Measurements from ENCODE around the gene KANK4. TPM values are rescaled to one million over a fixed set of nuclear protein-coding genes. Genes with fewer than 3 reads are reported as not detected.

KANK4 gene
- total RNA-seq, 4 donors from 2014 or later, result 0.16 TPM; not detected in 3

DNA sequence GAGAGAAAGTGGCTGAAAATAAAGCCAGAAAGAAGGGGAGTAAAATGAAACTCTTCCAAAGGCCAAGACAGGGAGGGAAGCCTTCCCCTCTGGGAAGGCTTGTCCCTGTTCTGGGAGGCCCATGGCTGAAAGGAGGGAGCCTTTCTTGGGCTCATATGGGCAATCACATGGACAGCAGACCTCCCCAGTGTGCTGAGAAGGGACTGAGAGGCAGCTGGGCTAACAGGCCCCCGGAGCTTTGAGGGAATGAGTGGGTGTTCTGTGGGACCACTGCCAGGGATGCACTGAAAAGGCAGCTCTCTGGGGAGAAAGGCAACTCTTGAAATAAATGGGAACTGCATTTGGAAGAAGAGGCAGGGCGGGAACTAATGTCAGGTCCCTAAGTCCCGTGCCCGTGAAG, 39.1 kb downstream of the KANK4 start:
- intact Hi-C loops (cut with DNase I; ENCODE audit: low total_unique reads) (no loop called here), in situ Hi-C loops (cut with MboI; ENCODE audit: low sequenced_read_pairs in 4 of 4) (no loop called here)
- no peaks in the 10 kb centered on the region for H3K4me1 ChIP-seq
- H3K27me3 ChIP-seq, result no peaks in the 10 kb centered on the region
- no peaks in the 10 kb centered on the region for H3K9me3 ChIP-seq
- no peak for DNase-seq
- ATAC-seq, result no peak
- H3K36me3 ChIP-seq, result no peaks in the 10 kb centered on the region
- no peak overlapping the region for H3K4me3 ChIP-seq
- TF ChIP-seq POLR2A (IDR thresholded peaks at IDR 0.05), result no peak
- TF ChIP-seq, protein P1, sequence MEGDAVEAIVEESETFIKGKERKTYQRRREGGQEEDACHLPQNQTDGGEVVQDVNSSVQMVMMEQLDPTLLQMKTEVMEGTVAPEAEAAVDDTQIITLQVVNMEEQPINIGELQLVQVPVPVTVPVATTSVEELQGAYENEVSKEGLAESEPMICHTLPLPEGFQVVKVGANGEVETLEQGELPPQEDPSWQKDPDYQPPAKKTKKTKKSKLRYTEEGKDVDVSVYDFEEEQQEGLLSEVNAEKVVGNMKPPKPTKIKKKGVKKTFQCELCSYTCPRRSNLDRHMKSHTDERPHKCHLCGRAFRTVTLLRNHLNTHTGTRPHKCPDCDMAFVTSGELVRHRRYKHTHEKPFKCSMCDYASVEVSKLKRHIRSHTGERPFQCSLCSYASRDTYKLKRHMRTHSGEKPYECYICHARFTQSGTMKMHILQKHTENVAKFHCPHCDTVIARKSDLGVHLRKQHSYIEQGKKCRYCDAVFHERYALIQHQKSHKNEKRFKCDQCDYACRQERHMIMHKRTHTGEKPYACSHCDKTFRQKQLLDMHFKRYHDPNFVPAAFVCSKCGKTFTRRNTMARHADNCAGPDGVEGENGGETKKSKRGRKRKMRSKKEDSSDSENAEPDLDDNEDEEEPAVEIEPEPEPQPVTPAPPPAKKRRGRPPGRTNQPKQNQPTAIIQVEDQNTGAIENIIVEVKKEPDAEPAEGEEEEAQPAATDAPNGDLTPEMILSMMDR (IDR thresholded peaks at IDR 0.05 in 4 of 5, conservative IDR thresholded peaks at IDR 0.05 in 1 of 5), result no peak
- H3K27ac ChIP-seq, result no peak overlapping the region

DNA sequence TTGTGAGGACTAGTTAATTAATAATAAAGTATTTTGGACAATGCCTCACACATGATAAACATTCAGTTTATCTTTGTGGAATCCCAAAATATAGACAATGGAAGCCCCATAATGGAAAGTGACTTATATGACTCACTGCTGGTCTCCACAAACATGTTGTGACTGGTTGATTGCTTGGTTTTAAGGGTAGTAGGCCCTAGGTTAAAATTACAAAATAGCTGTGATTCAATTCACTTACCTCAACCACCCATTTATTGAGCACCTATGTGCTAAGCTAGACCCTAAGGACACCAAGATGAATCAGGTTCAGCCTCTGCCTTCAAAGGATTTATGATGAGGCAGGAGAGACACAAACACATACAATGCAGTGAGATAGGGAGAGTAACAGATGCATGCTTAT, 42.4 kb downstream of the KANK4 start:
- ATAC-seq (no peak), DNase-seq (no peak)
- Histone ChIP-seq H3K27ac (no peak overlapping the region), H3K27me3 (no peaks in the 10 kb centered on the region), H3K9me3 (no peaks in the 10 kb centered on the region), H3K36me3 (no peaks in the 10 kb centered on the region), H3K4me1 (no peaks in the 10 kb centered on the region), H3K4me3 (no peak overlapping the region)
- in situ Hi-C loops (cut with MboI; ENCODE audit: low sequenced_read_pairs in 4 of 4) (no loop called here), intact Hi-C loops (cut with DNase I; ENCODE audit: low total_unique reads) (no loop called here)
- TF ChIP-seq, protein P1 (IDR thresholded peaks at IDR 0.05 in 4 of 5, conservative IDR thresholded peaks at IDR 0.05 in 1 of 5), result no peak
- TF ChIP-seq POLR2A (IDR thresholded peaks at IDR 0.05), result no peak

DNA sequence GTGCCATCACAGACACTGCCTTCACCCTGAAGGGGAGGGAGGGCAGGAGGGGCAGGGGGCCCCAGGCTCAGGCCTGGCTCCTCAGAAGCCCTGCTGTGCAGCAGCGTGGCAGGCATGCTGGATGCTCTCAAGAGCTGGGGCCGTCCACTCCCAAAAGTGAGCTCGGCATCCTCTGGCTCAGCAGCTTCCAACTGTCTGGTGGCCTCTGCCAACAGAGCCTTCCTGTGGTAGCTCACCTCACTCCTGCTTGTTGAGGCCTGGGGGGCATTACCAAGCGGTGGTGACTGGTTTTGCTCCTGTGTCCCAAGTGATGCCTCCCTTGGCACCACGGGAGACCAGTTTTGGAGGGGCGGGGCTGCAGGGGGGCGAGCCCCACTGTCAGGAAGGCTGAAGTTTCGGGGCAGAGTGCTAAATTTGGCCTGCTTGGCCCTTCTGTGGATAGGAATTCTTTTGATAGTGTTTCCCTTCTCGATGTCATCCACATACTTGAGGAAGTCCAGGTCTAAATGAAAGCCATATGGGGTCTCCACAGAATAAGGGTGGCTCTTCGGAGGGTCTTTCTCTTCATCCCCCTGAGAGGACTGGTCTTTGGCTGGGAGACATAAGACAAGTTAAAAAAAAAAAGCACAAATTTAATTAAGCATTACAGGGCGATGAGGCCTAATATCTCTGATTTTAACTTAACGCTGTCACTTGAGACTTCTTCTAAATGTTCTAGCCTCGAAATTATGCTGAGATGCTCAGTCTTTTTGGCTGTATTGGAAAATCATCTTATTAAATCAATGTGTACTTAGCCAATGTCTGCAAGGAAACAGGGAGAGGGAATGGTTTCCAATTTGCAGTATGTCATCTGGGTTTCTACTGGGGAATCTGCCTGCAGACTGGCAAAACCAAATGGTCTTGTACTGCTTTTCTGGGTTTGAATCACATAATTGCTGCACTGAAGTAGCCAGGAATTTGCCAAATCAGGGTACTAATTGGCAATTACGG, 44.4 kb downstream of the KANK4 start:
- Histone ChIP-seq H3K4me1 (no peaks in the 10 kb centered on the region), H3K9me3 (no peaks in the 10 kb centered on the region), H3K4me3 (no peak overlapping the region), H3K27me3 (no peaks in the 10 kb centered on the region), H3K36me3 (no peaks in the 10 kb centered on the region), H3K27ac (no peak overlapping the region)
- TF ChIP-seq, protein P1 (IDR thresholded peaks at IDR 0.05 in 4 of 5, conservative IDR thresholded peaks at IDR 0.05 in 1 of 5), result no peak
- in situ Hi-C loops (cut with MboI; ENCODE audit: low sequenced_read_pairs in 4 of 4) (no loop called here), intact Hi-C loops (cut with DNase I; ENCODE audit: low total_unique reads) (no loop called here)
- ATAC-seq (no peak), DNase-seq (no peak)

DNA sequence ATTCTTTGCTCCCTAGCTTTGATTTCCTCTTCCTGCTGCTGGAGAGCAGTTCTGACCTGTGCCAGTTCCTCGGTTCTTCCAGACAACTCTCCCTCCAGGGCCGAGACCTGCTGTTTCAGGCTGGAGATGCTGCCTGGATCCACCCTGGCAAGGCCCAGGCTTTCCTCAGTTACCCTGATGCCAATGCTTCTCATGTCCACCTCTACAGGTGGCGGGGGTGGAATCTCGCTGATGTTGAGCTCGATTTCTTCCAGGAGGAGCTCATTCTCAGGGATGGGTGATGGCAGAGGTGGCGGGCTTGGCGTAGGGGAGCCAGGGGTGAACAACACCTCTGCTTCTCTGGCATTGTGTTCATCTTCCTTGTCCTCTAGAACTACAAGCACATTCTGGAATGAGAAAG, 45.3 kb downstream of the KANK4 start:
- DNase-seq, result no peak
- Histone ChIP-seq H3K27ac (no peak overlapping the region), H3K36me3 (no peaks in the 10 kb centered on the region), H3K4me3 (no peak overlapping the region), H3K9me3 (no peaks in the 10 kb centered on the region), H3K27me3 (no peaks in the 10 kb centered on the region), H3K4me1 (no peaks in the 10 kb centered on the region)
- intact Hi-C loops (cut with DNase I; ENCODE audit: low total_unique reads), result no loop called here
- no peak for ATAC-seq
- TF ChIP-seq, protein P1 (IDR thresholded peaks at IDR 0.05 in 4 of 5, conservative IDR thresholded peaks at IDR 0.05 in 1 of 5), result no peak
- no peak for TF ChIP-seq POLR2A (IDR thresholded peaks at IDR 0.05)
- in situ Hi-C loops (cut with MboI; ENCODE audit: low sequenced_read_pairs in 4 of 4), result no loop called here

Measured in gastrocnemius medialis (tissue), 4 donors.